PC-9 (cell line): ENCODE results near the gene SCRN2. TPM values are rescaled to one million over a fixed set of nuclear protein-coding genes. Genes with fewer than 3 reads are reported as not detected.

ENCODE experiments used
- BruUV-seq: library from RNA; stranded (reverse); fragments of 400-500 nt; replicated peaks from 2 replicates; lab custom pipeline; 2021; lab: Mats Ljungman, UMichigan
- CTCF ChIA-PET: fragments of 300-600 bp; sonication (Branson Sonifier 250); formaldehyde crosslinking; loops from one replicate; lab custom pipeline; 2022; ENCODE audit warnings: antibody characterized with exemption; lab: Charles Lee
- POLR2A ChIA-PET: fragments of 300-600 bp; sonication (Branson Sonifier 250); formaldehyde crosslinking; loops from one replicate; lab custom pipeline; 2022; ENCODE audit warnings: antibody characterized with exemption; ENCODE audit not compliant: unreplicated experiment; lab: Charles Lee
- DNase-seq, 2 experiments: peaks; one replicate each; pipeline versions ENCODE4 v3.0.0 to v3.0.0-alpha.2; 2015 to 2022; ENCODE audit warnings: mixed read lengths in 1 of 2
- H2AFZ ChIP-seq: fragments of 200-600 bp; sonication (generic); 2 replicates; pipeline ENCODE4 v1.8.1; 2017; ENCODE audit warnings: antibody characterized with exemption
- H3F3A ChIP-seq: fragments of 200-600 bp; sonication (generic); 2 replicates; pipeline ENCODE4 v1.8.1; 2017; ENCODE audit warnings: antibody characterized with exemption, mild to moderate bottlenecking, low read depth; ENCODE audit not compliant: insufficient read depth
- H3K27ac ChIP-seq: fragments of 200-600 bp; sonication (generic); 2 replicates; pipeline ENCODE4 v1.6.1; 2016; ENCODE audit warnings: mixed run types
- H3K27me3 ChIP-seq: fragments of 200-600 bp; sonication (generic); 2 replicates; pipeline ENCODE4 v1.6.1; 2016; ENCODE audit warnings: low read depth, mixed run types; ENCODE audit not compliant: insufficient read depth
- H3K36me3 ChIP-seq: fragments of 200-600 bp; sonication (generic); 2 replicates; pipeline ENCODE4 v1.6.1; 2016; ENCODE audit warnings: low read depth, mixed run types
- H3K4me1 ChIP-seq: fragments of 200-600 bp; sonication (generic); replicated peaks from 2 replicates; pipeline ENCODE4 v1.6.1; 2016; ENCODE audit warnings: mixed run types; ENCODE audit not compliant: insufficient read depth
- H3K4me2 ChIP-seq: fragments of 200-600 bp; sonication (generic); 2 replicates; pipeline ENCODE4 v1.6.1; 2017; ENCODE audit warnings: mixed run types
- H3K4me3 ChIP-seq: fragments of 200-600 bp; sonication (generic); 2 replicates; pipeline ENCODE4 v1.6.1; 2016; ENCODE audit warnings: mixed run types
- H3K79me2 ChIP-seq: fragments of 200-600 bp; sonication (generic); 2 replicates; pipeline ENCODE4 v1.6.1; 2017; ENCODE audit warnings: low read depth, mixed run types
- H3K9me2 ChIP-seq: fragments of 200-600 bp; sonication (generic); 2 replicates; pipeline ENCODE4 v1.8.1; 2017; ENCODE audit warnings: mild to moderate bottlenecking; ENCODE audit not compliant: insufficient read depth
- H3K9me3 ChIP-seq: fragments of 200-600 bp; sonication (generic); 2 replicates; pipeline ENCODE4 v1.8.1; 2016; ENCODE audit warnings: low read depth; ENCODE audit not compliant: insufficient read depth
- H4K20me1 ChIP-seq: fragments of 200-600 bp; sonication (generic); 2 replicates; pipeline ENCODE4 v1.8.1; 2017; ENCODE audit not compliant: insufficient read depth
- CTCF ChIP-seq: fragments of 200-600 bp; sonication (generic); conservative IDR thresholded peaks from 2 replicates; pipeline ENCODE4 v1.6.1; 2017; ENCODE audit warnings: mixed run types, antibody characterized with exemption, mild to moderate bottlenecking, moderate library complexity
- EZH2 ChIP-seq: fragments of 200-600 bp; sonication (generic); IDR thresholded peaks from 2 replicates; pipeline ENCODE4 v1.8.0; 2017; ENCODE audit warnings: antibody characterized with exemption, low read depth
- intact Hi-C: fragments of 100-400 bp; cut with micrococcal nuclease; formaldehyde crosslinking; loops from one replicate; pipeline ENCODE4 v1.10.0; 2022; ENCODE audit not compliant: unreplicated experiment
- total RNA-seq: library from RNA; stranded (reverse); gene quantifications from 2 replicates; pipeline ENCODE4 v1.2.3, GENCODE V29; 2021

Gene SCRN2
- total RNA-seq, 1 experiment from 2014 or later = 31.7 TPM

DNA sequence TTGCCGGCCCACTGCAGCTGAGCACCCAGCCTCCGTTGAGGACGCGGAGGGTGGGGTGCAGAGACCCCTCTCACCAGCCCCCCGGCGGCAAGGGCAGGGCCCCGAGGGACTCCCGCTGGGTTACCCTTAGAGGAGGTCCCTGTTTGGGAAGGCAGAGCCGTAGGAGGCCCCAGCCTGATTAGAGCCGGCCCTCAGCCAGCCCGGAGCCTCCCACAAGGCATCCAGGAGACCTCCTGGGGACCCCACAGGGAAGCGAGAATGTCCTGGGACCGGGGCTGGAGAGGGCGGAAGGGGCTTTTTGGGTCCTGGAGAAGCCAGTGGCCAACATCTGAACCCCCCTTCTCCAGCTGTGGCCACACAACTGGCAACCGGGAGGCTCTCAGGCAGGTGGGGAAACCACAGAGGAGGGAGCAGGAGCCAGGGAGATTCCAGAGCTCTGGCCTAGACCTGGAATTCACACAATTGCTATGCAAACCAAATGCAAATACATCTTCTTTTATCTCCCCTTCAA is 31.6 kb upstream of the SCRN2 start:
- POLR2A ChIA-PET = no interaction called here
- Histone ChIP-seq H3K4me1 (peaks cover 53% of the 10 kb centered on the region), H3F3A (peaks cover 13% of the 10 kb centered on the region), H3K4me3 (no peak overlapping the region), H3K27ac (no peak overlapping the region), H3K27me3 (no peaks in the 10 kb centered on the region), H2AFZ (no peak overlapping the region), H4K20me1 (no peaks in the 10 kb centered on the region), H3K4me2 (no peak overlapping the region), H3K36me3 (no peaks in the 10 kb centered on the region), H3K79me2 (no peaks in the 10 kb centered on the region), H3K9me3 (no peaks in the 10 kb centered on the region), H3K9me2 (no peaks in the 10 kb centered on the region)
- CTCF ChIA-PET = no interaction called here
- TF ChIP-seq CTCF = no peak
- no peak for TF ChIP-seq EZH2
- DNase-seq = no peak
- BruUV-seq = no TSS peak
- intact Hi-C loops = no loop called here

GRCh38 chr17:47872019-47872650 is 31.1 kb upstream of the SCRN2 start:
- Histone ChIP-seq H4K20me1 (no peaks in the 10 kb centered on the region), H3F3A (peaks cover 13% of the 10 kb centered on the region), H3K4me3 (no peak overlapping the region), H2AFZ (no peak overlapping the region), H3K4me2 (no peak overlapping the region), H3K27me3 (no peaks in the 10 kb centered on the region), H3K27ac (no peak overlapping the region), H3K79me2 (no peaks in the 10 kb centered on the region), H3K9me3 (no peaks in the 10 kb centered on the region), H3K36me3 (no peaks in the 10 kb centered on the region), H3K9me2 (no peaks in the 10 kb centered on the region), H3K4me1 (peaks cover 48% of the 10 kb centered on the region)
- TF ChIP-seq CTCF (no peak), EZH2 (no peak)
- intact Hi-C loops = no loop called here
- ChIA-PET POLR2A (no interaction called here), CTCF (no interaction called here)
- no peak for DNase-seq
- no TSS peak for BruUV-seq

DNA sequence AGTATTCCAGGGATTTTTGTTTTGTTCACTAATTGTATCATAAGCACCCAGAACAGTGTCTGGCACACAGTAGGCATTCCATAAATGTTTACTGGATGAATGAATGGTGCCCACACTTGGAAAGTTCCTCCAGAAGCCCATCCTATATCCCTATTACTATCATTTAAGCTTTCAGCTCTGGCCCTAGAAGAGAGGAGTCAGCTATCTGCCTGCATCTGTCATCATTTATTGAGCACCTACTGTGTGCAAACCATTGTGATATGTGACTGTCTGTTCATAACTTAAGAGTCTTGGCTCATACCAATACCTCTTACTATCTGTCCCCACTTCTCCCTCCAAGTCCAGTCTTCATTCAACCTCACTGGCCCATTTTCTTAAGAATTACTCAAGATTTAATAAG is 30.0 kb upstream of the SCRN2 start:
- POLR2A ChIA-PET = no interaction called here
- BruUV-seq = no TSS peak
- H4K20me1 ChIP-seq = no peaks in the 10 kb centered on the region
- CTCF ChIA-PET = no interaction called here
- intact Hi-C loops = no loop called here
- no peak for TF ChIP-seq EZH2
- TF ChIP-seq CTCF = no peak
- no peaks in the 10 kb centered on the region for H3K36me3 ChIP-seq
- no peaks in the 10 kb centered on the region for H3K79me2 ChIP-seq
- H3K9me2 ChIP-seq = no peaks in the 10 kb centered on the region
- no peaks in the 10 kb centered on the region for H3K27me3 ChIP-seq
- no peak for DNase-seq
- no peak overlapping the region for H3K4me3 ChIP-seq
- H3F3A ChIP-seq = peaks cover 11% of the 10 kb centered on the region
- H3K9me3 ChIP-seq = no peaks in the 10 kb centered on the region
- no peak overlapping the region for H3K27ac ChIP-seq
- no peak overlapping the region for H3K4me2 ChIP-seq
- no peak overlapping the region for H2AFZ ChIP-seq
- peaks cover 47% of the 10 kb centered on the region for H3K4me1 ChIP-seq
